Caki2 (cell line): ENCODE results near the gene IGF1. TPM values are rescaled to one million over a fixed set of nuclear protein-coding genes. Genes with fewer than 3 reads are reported as not detected.
"Not testable (repeated sequence)": the region's sequence is repeated elsewhere in the genome, so short reads cannot be mapped to it uniquely, and the experiment has no call there.

ENCODE experiments used
- DNase-seq: peaks from one replicate; pipeline ENCODE4 v3.0.0-alpha.2; 2015; ENCODE audit warnings: low read depth
- in situ Hi-C: cut with HindIII; loops from 2 replicates; pipeline ENCODE4 v1.10.0; 2016; ENCODE audit warnings: low sequenced_read_pairs, low pct_unique_long_range_greater_than_20kb, mixed read lengths
- total RNA-seq: library from RNA; depleted of rRNA; stranded (reverse); fragments of >200 nt; shearing (Covaris generic); gene quantifications from 2 replicates; pipeline ENCODE4 v1.2.3, GENCODE V29; 2014; ENCODE audit warnings: low replicate concordance

Gene IGF1
- total RNA-seq, 1 experiment from 2014 or later, result not detected

DNA sequence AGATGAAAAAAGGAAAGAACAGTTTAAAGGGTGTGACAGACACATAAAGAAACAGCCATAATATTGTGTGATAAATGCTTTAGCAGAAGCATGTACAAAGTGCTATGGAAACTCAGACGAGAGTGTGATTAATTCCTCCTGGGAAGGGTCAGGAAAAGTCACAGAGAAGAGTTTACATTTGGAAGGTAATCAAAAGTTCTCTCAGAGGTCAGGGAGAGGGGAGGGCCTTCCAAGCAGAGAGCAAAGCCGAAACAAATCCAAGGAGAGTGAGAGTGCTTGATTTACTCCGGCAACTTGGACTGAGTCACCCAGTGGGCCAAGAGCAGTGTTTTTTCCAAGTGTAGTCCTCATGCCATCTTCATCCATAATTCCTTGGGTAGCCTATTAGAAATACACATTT, 108.3 kb downstream of the IGF1 start:
- in situ Hi-C loops, result no loop called here

DNA sequence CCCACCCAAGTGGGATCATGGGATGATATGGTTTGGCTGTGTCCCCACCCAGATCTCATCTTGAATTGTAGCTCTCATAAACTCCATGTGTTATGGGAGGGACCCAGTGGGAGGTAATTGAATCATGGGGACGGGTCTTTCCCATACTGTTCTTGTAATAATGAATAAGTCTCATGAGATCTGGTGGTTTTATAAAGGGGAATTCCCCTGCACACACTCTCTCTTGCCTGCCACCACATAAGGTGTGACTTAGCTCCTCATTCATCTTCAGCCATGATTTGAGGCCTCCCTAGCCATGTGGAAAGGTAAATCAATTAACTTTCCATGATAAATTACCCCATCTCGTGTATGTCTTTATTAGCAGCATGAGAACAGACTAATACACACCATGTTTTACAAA, 109.2 kb downstream of the IGF1 start:
- DNase-seq, result no peak
- in situ Hi-C loops, result no loop called here

More for the DNA sequence above, 108.3 kb downstream of the IGF1 start:
- no peak for DNase-seq

DNA sequence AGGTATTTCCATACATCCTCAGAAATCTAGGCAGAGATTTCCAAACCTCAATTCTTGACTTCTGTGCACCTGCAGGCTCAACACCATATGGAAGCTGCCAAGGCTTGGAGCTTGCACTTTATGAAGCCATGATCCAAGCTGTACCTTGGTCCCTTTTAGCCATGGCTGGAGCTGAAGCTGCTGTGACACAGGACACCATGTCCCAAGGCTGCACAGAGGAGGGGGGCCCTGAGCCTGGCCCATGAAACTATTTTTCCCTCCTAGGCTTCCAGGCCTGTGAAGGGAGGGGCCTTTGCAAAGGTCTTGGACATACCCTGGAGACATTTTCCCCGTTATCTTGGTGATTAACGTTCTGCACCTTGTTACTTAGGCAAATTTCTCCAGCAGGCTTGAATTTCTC, 110.5 kb downstream of the IGF1 start:
- in situ Hi-C loops, result no loop called here
- DNase-seq, result no peak

DNA sequence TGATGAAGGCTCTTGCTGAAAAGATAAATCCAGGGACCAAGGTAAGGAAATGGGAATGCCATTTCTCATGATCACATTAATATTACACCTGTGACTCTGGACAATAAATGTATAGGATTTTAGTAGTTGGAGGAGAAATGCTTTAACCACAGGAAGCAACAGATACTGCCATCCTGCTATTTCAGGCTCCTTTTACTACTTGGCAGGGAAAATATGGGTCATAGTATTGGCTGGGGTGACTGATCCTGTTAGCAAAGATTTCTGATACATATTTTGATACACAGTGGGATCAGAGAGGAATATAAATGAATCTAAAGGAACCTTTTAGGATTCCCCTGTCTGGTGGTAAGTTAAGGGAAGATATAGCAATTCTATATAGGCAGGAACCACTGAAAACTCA, 115.0 kb downstream of the IGF1 start:
- in situ Hi-C loops, result no loop called here
- DNase-seq, result no peak

DNA sequence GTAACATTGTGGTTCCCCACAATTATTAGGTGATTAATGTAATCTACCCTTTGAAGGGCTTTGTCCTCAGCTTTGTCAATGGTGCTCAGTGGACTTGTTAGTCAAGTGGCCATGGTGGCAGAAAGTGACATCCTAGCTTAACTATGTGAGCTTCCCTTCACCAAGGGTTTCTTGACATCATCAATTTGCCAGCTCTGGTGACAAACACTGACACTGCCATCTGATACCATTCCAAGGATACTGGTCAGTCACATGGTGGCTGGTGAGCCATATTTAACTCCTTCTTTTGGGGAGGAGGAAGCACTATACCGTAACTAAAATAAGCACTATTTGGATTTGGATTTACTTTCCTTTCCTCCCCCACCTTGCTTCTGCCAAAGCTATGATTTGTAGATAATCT, 115.7 kb downstream of the IGF1 start:
- in situ Hi-C loops, result no loop called here
- DNase-seq, result no peak

DNA sequence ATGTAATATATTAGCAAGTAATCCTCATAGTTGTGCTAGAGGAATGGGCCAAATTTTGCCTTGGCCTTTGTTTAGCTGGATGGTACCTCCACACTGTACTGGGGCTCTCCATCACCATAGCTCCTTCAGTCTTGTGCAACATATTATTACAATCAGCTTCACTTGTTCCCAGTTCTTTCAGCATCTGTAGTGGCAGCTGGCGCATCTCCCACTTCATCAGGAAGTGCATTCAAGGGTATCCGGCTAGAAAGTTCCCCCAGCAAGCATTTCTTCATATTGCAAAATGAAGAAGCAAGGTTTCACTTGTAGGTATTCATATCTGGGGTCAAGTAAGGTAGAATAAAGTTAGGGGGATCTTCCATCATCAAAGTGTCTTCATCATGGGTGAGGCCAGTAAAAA, 123.7 kb downstream of the IGF1 start:
- in situ Hi-C loops, result no loop called here
- DNase-seq, result no peak

DNA sequence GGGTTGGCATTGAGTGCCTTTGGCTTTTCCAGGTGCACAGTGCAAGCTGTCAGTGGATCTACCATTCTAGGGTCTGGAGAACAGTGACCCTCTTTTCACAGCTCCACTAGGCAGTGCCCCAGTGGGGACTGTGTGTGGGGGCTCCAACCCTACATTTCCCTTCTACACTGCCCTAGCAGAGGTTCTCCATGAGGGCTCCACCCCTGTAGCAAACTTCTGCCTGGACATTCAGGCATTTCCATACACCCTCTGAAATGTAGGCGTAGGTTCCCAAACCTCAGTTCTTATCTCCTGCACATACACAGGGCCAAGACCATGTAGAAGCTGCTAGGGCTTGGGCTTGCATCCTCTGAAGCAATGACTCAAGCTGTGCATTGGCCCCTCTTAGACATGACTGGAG, 126.1 kb downstream of the IGF1 start:
- DNase-seq, in situ Hi-C loops: not testable (repeated sequence)

DNA sequence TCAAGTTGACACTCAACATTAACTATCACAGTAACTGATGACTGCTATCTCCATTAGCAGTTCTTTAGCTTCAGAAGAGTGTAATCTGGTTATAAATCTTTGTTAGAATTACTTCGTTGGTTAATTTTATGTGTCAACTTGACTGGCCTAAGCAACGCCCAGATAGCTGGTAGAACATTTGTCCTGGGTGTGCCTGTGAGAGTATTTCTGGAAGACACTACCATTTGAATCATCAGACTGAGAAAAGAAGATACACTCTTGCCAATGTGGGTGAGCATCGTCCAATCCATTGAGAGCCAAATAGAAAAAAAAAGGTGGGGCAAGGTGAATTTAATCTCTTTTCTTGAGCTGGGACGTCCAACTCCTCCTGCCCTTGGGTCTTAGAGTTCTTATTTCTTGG, 129.0 kb downstream of the IGF1 start:
- in situ Hi-C loops, result no loop called here
- DNase-seq, result no peak

DNA sequence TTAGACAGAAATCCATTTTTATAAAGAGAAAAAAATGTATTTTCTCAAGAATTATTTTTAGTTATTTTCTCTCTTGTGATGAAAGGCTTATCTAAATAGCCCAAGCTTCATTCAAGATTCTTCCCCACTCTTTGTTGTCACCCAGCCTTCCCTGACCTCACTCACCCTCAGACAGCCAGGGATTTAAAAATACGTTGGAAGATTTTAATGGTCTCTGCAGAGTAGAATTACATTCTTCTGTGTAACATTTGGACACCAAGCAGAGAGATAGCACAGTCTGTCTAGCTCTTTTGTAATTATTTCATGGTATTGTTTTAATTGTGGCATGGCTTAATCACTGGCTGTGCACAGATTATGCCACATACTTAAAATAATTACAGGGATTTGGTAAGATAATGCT, 130.3 kb downstream of the IGF1 start:
- no peak for DNase-seq
- in situ Hi-C loops, result no loop called here

DNA sequence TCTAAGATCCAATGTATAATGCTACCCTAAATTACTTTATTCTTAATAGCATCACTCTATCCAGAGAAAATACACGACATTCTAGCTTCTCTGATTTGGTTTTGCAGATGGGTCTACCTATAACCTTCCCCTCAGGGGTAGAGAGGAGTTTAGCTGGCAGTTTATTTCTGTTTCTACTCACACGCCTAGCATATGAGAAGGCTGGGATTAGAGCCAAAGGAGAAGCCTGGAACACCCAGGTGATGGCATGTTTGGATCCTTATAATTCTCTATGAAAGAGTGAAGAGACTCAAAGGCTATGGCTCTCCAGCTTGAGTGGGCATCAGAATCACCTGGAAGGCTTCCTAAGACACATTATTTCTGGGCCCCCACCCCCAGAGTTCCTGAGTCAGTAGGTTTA, 131.3 kb downstream of the IGF1 start:
- no peak for DNase-seq
- in situ Hi-C loops, result no loop called here

DNA sequence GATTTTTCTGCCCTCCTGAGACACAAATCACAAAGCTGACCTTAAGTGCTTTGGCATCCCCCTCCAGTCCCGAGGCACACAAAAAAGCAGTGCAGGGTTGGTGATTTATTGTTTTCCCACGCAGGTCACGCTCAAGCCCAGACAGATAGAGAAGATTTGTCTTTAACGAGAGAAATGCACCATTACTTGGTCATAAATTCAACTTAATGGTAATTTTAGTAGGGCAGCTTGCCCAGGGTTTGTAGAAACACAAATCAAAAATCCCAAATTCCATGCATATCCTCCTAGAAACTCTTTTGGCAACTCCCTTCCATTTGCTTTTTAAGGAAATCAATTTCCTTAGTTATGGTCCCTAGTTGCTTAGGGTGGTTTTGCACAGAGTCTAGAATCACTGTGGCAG, 132.6 kb downstream of the IGF1 start:
- DNase-seq, result no peak
- in situ Hi-C loops, result no loop called here
